Retinal pigment epithelial cell (primary cell): ENCODE data around the gene DCLK1.

Source experiments
- DNase-seq: peaks from one replicate; pipeline ENCODE4 v3.0.0-alpha.2; 2010; ENCODE audit warnings: low read depth
- H3K4me3 ChIP-seq: 2 replicates; pipeline ENCODE4 v1.5.1; 2011; ENCODE audit warnings: mild to moderate bottlenecking, low read length, control low read depth, moderate library complexity
- CTCF ChIP-seq: conservative IDR thresholded peaks from 2 replicates; pipeline ENCODE4 v1.5.1; 2011; ENCODE audit warnings: low read depth, low read length, control low read depth, inconsistent platforms

DCLK1 gene

GRCh38 chr13:36132376-36132775, 1.2 kb upstream of the DCLK1 start:
- TF ChIP-seq CTCF = no peak
- DNase-seq = no peak
- no peak overlapping the region for H3K4me3 ChIP-seq

GRCh38 chr13:36131931-36132297, 732 bp upstream of the DCLK1 start:
- no peak for TF ChIP-seq CTCF
- no peak overlapping the region for H3K4me3 ChIP-seq
- no peak for DNase-seq

GRCh38 chr13:36130552-36131221, 495 bp downstream of the DCLK1 start:
- TF ChIP-seq CTCF = no peak
- DNase-seq = no peak
- peak overlapping the region; percentile 47 for H3K4me3 ChIP-seq

GRCh38 chr13:36130193-36130551, 1.0 kb downstream of the DCLK1 start:
- no peak for TF ChIP-seq CTCF
- H3K4me3 ChIP-seq = peak overlapping the region; percentile 47
- no peak for DNase-seq

- no peak for TF ChIP-seq CTCF
- DNase-seq = no peak
- no peak overlapping the region for H3K4me3 ChIP-seq
These were observed 1.6 kb downstream of the DCLK1 start for GRCh38 chr13:36129539-36129938.

- H3K4me3 ChIP-seq = no peak overlapping the region
- DNase-seq = no peak
- no peak for TF ChIP-seq CTCF
These were observed 4.7 kb downstream of the DCLK1 start for GRCh38 chr13:36126491-36126890.

- DNase-seq = no peak
- TF ChIP-seq CTCF = no peak
- no peak overlapping the region for H3K4me3 ChIP-seq
These were observed 5.3 kb downstream of the DCLK1 start for GRCh38 chr13:36125841-36126240.
